CD1c-positive myeloid dendritic cell (primary cell): Measurements from ENCODE around the gene GRIA3.

Experiments used
- DNase-seq: peaks from one replicate; pipeline ENCODE4 v3.0.0-alpha.2; 2016; ENCODE audit errors: extremely low spot score

GRIA3 gene

GRCh38 chrX:123193101-123193500 lies 9.0 kb downstream of the GRIA3 start:
- no peak for DNase-seq

GRCh38 chrX:123199338-123199737 lies 15.3 kb downstream of the GRIA3 start:
- DNase-seq, result no peak

GRCh38 chrX:123201720-123202119 lies 17.6 kb downstream of the GRIA3 start:
- no peak for DNase-seq

- no peak for DNase-seq
Observed at GRCh38 chrX:123202523-123202922, 18.4 kb downstream of the GRIA3 start.

GRCh38 chrX:123203772-123204171 lies 19.7 kb downstream of the GRIA3 start:
- no peak for DNase-seq

GRCh38 chrX:123206176-123206575 lies 22.1 kb downstream of the GRIA3 start:
- DNase-seq, result no peak

GRCh38 chrX:123210252-123210651 lies 26.2 kb downstream of the GRIA3 start:
- DNase-seq, result no peak

GRCh38 chrX:123215397-123216089 lies 31.5 kb downstream of the GRIA3 start:
- no peak for DNase-seq

GRCh38 chrX:123217077-123217476 lies 33.0 kb downstream of the GRIA3 start:
- DNase-seq, result no peak

GRCh38 chrX:123217728-123218127 lies 33.6 kb downstream of the GRIA3 start:
- DNase-seq, result no peak

- no peak for DNase-seq
Observed at GRCh38 chrX:123219916-123220315, 35.8 kb downstream of the GRIA3 start.

GRCh38 chrX:123222920-123223319 lies 38.8 kb downstream of the GRIA3 start:
- no peak for DNase-seq

- DNase-seq, result no peak
Observed at GRCh38 chrX:123223409-123223808, 39.3 kb downstream of the GRIA3 start.

GRCh38 chrX:123223859-123224258 lies 39.8 kb downstream of the GRIA3 start:
- DNase-seq, result no peak

- no peak for DNase-seq
Observed at GRCh38 chrX:123230798-123231197, 46.7 kb downstream of the GRIA3 start.

GRCh38 chrX:123236859-123237258 lies 52.8 kb downstream of the GRIA3 start:
- DNase-seq, result no peak

- no peak for DNase-seq
Observed at GRCh38 chrX:123237271-123237670, 53.2 kb downstream of the GRIA3 start.

- DNase-seq, result no peak
Observed at GRCh38 chrX:123254457-123254856, 70.4 kb downstream of the GRIA3 start.

- DNase-seq, result no peak
Observed at GRCh38 chrX:123256378-123256777, 72.3 kb downstream of the GRIA3 start.

GRCh38 chrX:123260920-123261418 lies 76.9 kb downstream of the GRIA3 start:
- DNase-seq, result no peak

- no peak for DNase-seq
Observed at GRCh38 chrX:123263270-123263669, 79.2 kb downstream of the GRIA3 start.

GRCh38 chrX:123263747-123264146 lies 79.7 kb downstream of the GRIA3 start:
- no peak for DNase-seq

- no peak for DNase-seq
Observed at GRCh38 chrX:123267220-123267619, 83.1 kb downstream of the GRIA3 start.

- no peak for DNase-seq
Observed at GRCh38 chrX:123271902-123272301, 87.8 kb downstream of the GRIA3 start.
